ENCODE data around the gene PTPRD.

Gene PTPRD

GRCh38 chr9:10612641-10613398 is at the start of gene PTPRD:
PTPRD (minus strand) TSS chr9:10613002.
- DNase-seq, result no peak

GRCh38 chr9:10661994-10662393 is 49.2 kb upstream of the PTPRD start:
- no peak for DNase-seq

- DNase-seq, result no peak
These were observed 48.6 kb upstream of the PTPRD start for GRCh38 chr9:10661376-10661775.

GRCh38 chr9:10651012-10651411 is 38.2 kb upstream of the PTPRD start:
- no peak for DNase-seq

- no peak for DNase-seq
These were observed 36.3 kb upstream of the PTPRD start for GRCh38 chr9:10649076-10649475.

- DNase-seq, result no peak
These were observed 21.0 kb upstream of the PTPRD start for GRCh38 chr9:10633785-10634184.

- DNase-seq, result no peak
These were observed 1.5 kb upstream of the PTPRD start for GRCh38 chr9:10614196-10614800.

GRCh38 chr9:10613419-10613818 is 617 bp upstream of the PTPRD start:
- no peak for DNase-seq

GRCh38 chr9:10605388-10605787 is 7.4 kb downstream of the PTPRD start:
- no peak for DNase-seq

GRCh38 chr9:10604927-10605326 is 7.9 kb downstream of the PTPRD start:
- DNase-seq, result no peak

GRCh38 chr9:10597801-10598200 is 15.0 kb downstream of the PTPRD start:
- no peak for DNase-seq

GRCh38 chr9:10594482-10594881 is 18.3 kb downstream of the PTPRD start:
- DNase-seq, result no peak

- no peak for DNase-seq
These were observed 26.4 kb downstream of the PTPRD start for GRCh38 chr9:10586407-10586806.

- DNase-seq, result no peak
These were observed 41.1 kb downstream of the PTPRD start for GRCh38 chr9:10571699-10572098.

GRCh38 chr9:10566848-10567247 is 46.0 kb downstream of the PTPRD start:
- DNase-seq, result no peak

- no peak for DNase-seq
These were observed 50.0 kb downstream of the PTPRD start for GRCh38 chr9:10562581-10563343.

- DNase-seq, result no peak
These were observed 64.5 kb downstream of the PTPRD start for GRCh38 chr9:10548348-10548747.

GRCh38 chr9:10538073-10538472 is 74.7 kb downstream of the PTPRD start:
- DNase-seq, result no peak

- DNase-seq, result no peak
These were observed 78.0 kb downstream of the PTPRD start for GRCh38 chr9:10534850-10535249.

- DNase-seq, result no peak
These were observed 86.8 kb downstream of the PTPRD start for GRCh38 chr9:10525972-10526371.

GRCh38 chr9:10523164-10523563 is 89.6 kb downstream of the PTPRD start:
- no peak for DNase-seq

- DNase-seq, result no peak
These were observed 100.7 kb downstream of the PTPRD start for GRCh38 chr9:10512144-10512543.

GRCh38 chr9:10488937-10489336 is 123.9 kb downstream of the PTPRD start:
- DNase-seq, result no peak

GRCh38 chr9:10479172-10479571 is 133.6 kb downstream of the PTPRD start:
- no peak for DNase-seq

Data from CD4-positive, alpha-beta T cell treated with Interferon alpha-2 for 1 hour (primary cell).